ENCODE data around the gene ENTPD5. TPM values are rescaled to one million over a fixed set of nuclear protein-coding genes. Genes with fewer than 3 reads are reported as not detected.
"Not testable (repeated sequence)": the region's sequence is repeated elsewhere in the genome, so short reads cannot be mapped to it uniquely, and the experiment has no call there.

The ENTPD5 gene
- total RNA-seq, 4 donors from 2014 or later, result 28.9 to 300 (median 148) TPM

DNA sequence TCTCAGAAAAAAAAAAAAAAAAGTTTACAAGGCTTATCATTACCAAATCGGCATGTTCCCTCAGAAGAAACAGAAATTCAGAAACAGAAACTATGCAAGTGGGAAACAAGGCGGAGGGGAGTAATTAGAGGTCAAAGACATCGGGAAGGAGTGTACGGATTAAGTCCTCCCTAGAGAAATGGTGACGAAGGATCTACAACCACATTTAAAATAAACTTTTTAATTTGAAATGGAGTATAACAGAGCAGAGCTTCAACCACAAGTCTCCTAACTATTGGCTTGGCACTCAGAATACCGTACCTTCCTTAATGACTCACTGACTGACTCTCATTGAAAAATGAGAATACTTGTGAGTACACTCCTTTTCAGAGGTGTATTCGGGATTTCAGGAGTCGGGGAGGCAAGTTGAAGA lies 908 bp downstream of the ENTPD5 start:
- Histone ChIP-seq H3K27ac (peak overlapping the region; percentile 82 to 100 (median 96)), H3K36me3 (no peaks in the 10 kb centered on the region), H3K4me3 (peak overlapping the region; percentile 59 to 91 (median 78)), H3K4me1 (peaks cover 0 to 23% (median 4%) of the 10 kb centered on the region in 4 donors), H3K27me3 (no peaks in the 10 kb centered on the region), H3K9me3 (no peaks in the 10 kb centered on the region)
- no peak for DNase-seq
- no peak for TF ChIP-seq POLR2A (IDR thresholded peaks at IDR 0.05)
- no peak for TF ChIP-seq CTCF (IDR thresholded peaks at IDR 0.05)

- DNase-seq, result no peak
- Histone ChIP-seq H3K4me1 (peaks cover 0 to 23% (median 4%) of the 10 kb centered on the region in 4 donors), H3K36me3 (peaks cover 0 to 7% (median 0%) of the 10 kb centered on the region in 3 donors), H3K27ac (no peak overlapping the region), H3K27me3 (no peaks in the 10 kb centered on the region), H3K4me3 (no peak overlapping the region), H3K9me3 (no peaks in the 10 kb centered on the region)
- TF ChIP-seq CTCF (IDR thresholded peaks at IDR 0.05) (no peak), POLR2A (IDR thresholded peaks at IDR 0.05) (no peak)
Observed at GRCh38 chr14:74015963-74016362, 3.1 kb downstream of the ENTPD5 start.

- Histone ChIP-seq H3K27ac (no peak overlapping the region), H3K9me3 (no peaks in the 10 kb centered on the region), H3K27me3 (no peaks in the 10 kb centered on the region), H3K4me1 (peaks cover 0 to 23% (median 4%) of the 10 kb centered on the region in 4 donors), H3K4me3 (no peak overlapping the region), H3K36me3 (peaks cover 0 to 12% (median 0%) of the 10 kb centered on the region in 3 donors)
- no peak for DNase-seq
- TF ChIP-seq CTCF (IDR thresholded peaks at IDR 0.05) (no peak), POLR2A (IDR thresholded peaks at IDR 0.05) (no peak)
Observed at GRCh38 chr14:74015176-74015575, 3.9 kb downstream of the ENTPD5 start.

GRCh38 chr14:74014299-74014698 lies 4.8 kb downstream of the ENTPD5 start:
- Histone ChIP-seq H3K4me1 (peaks cover 0 to 17% (median under 1%) of the 10 kb centered on the region in 4 donors), H3K36me3 (peaks cover 0 to 21% (median 0%) of the 10 kb centered on the region in 3 donors), H3K27ac (no peak overlapping the region), H3K4me3 (no peak overlapping the region), H3K27me3 (no peaks in the 10 kb centered on the region), H3K9me3 (no peaks in the 10 kb centered on the region)
- TF ChIP-seq CTCF (IDR thresholded peaks at IDR 0.05) (no peak), POLR2A (IDR thresholded peaks at IDR 0.05) (no peak)
- DNase-seq, result peak in 1 of 3 donors; percentile 54

DNA sequence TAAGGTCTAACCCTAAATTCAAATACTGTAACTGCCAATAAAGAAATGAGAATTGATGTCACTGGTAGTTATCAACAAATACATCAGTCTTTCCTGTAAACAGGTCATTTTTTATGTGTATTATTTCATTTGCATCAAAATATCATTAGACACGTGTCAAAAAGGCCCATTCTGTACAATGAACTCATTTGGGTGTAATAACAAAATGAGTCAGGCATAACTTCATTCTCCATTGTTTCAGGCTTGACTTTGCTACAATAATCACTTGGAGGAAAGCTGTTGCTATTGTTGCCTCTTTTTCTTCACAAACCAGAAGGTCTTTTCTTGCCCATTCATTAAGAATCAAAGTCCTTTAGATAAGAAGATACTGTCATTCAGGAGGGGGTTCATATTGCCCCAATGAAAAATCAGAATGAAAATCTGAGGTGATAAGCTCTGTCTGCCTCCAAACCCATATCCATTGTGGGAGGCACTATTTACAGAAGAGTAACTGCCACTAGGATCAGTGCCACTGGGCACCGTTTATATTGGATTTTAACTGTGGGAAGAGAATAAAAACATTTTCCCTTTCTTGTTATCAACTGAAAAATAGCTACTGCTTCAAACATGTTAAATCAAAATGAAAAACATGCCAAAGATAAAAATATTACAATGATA lies 10.1 kb downstream of the ENTPD5 start:
- Histone ChIP-seq H3K36me3 (peaks cover 0 to 21% (median 0%) of the 10 kb centered on the region in 3 donors), H3K9me3 (no peaks in the 10 kb centered on the region), H3K4me1 (no peaks in the 10 kb centered on the region), H3K27me3 (no peaks in the 10 kb centered on the region), H3K27ac (no peak overlapping the region), H3K4me3 (no peak overlapping the region)
- TF ChIP-seq POLR2A (IDR thresholded peaks at IDR 0.05), result no peak
- no peak for TF ChIP-seq CTCF (IDR thresholded peaks at IDR 0.05)
- no peak for DNase-seq

- H3K27me3 ChIP-seq, DNase-seq, H3K4me3 ChIP-seq, H3K9me3 ChIP-seq, H3K4me1 ChIP-seq, H3K27ac ChIP-seq: not testable (repeated sequence)
- H3K36me3 ChIP-seq, result peaks cover 0 to 11% (median 0%) of the 10 kb centered on the region in 3 donors
Observed at GRCh38 chr14:74005664-74006063, 13.4 kb downstream of the ENTPD5 start.
